Activated effector memory CD4-positive, alpha-beta T cell treated with Interleukin-2 at 50 U/mL for 16 hours (primary cell): ENCODE results near the gene MAN2A1.
"Not testable (repeated sequence)": the region's sequence is repeated elsewhere in the genome, so short reads cannot be mapped to it uniquely, and the experiment has no call there.

ENCODE experiments used
- DNase-seq: peaks from one replicate; pipeline ENCODE4 v3.0.0-alpha.2; 2020

MAN2A1 gene

DNA sequence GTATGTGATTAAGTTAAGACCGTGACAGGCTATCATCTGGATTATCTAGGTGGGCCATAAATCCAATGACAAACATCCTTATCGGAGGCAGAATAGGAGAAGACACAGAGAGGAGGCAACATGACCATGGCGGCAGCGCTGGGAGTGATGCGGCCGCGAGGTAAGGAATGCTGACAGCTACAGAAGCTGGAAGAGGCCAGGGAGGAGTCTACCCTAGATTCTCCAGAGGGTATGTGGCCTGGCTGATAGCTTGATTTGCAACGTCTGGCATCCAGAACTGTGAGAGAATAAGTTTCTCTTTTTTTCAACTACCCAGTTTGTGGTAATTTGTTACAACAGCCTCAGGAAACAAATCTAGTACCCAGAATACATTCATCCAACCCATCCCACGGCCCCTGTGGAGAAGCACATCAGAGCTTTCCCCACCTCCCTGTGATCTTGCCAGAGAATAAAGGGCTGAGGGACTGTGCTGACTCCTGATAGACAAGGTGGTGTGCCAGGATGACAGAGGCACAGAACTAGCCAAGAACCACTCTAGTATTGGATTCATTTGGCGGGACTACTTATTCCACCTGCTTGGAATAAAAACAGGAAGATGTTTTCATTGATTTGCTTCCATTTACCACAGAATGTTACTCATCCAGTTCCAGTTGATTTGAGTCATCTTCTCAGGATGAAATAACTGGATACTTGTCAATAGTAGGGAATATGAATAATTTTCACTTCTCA, 187.4 kb downstream of the MAN2A1 start:
- DNase-seq: no peak

DNA sequence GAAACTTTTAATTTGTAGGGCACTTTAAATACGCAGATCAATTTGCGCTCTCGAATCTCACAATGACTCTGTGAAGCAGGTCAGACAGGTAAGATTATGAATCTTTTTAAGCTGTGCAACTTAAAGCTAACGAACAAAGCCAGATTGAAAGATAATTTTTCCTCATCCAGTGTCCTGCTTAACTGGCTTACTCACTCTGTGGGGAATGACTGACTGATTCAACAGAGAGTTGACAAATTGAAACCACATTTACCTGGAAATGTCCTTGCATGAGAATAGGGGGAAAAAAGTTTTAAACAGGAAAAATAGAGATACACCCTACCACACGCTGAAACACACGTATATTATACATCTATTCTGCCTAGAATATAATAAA, 187.9 kb downstream of the MAN2A1 start:
- DNase-seq: no peak

DNA sequence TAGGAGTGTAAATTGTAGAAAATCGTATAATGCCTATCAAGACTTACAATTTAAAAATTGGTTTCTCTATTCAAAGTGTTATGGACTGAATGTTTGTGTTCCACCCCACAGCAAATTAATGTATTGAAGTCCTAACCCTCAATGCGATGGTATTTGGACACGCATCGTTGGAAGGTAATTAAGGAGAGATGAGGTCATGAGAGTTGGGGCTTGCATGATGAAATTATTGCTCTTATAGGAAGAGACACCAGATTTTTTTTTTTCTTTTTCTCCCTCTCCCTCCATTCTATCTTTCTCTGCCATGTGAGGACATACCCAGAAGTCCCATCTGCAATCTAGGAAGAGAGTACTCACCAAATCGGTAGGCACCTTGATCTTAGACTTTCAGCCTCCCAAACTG, 189.2 kb downstream of the MAN2A1 start:
- no peak for DNase-seq

DNA sequence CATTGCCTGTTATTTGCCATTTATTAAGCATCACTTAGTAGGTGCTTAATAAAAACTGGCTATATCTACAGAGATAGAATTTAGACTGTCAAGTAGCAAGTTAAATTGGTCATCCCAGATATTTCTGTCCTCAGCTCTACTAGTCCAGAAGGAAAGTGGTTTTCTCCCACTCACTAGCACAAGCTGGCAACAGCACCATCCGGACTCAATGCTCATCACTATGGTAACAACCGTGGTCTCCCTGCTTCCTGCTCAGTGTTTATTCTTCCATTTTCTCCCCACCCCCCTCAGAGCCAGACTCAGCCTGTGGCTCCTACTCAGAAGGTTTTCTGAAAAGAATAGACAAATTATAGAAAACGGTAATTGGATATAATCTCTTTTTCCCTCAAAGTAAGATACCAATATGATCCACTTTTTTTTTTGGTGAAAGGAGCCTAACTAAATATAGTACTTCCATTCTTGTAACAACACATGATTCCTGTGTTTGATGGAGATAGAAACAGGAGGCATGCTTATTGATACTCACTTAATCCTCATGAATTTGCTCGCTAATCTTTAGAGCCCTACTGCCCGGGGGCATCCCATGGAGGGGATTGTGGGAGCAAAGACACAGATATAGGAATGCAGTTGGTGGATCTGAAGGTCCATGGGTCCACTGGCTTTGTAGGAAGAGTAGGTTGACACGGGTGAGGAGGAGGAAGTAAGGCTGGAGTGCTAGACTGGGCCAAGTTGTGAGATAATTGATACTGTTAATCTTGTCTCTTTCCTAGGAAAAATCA, 191.4 kb downstream of the MAN2A1 start:
- no peak for DNase-seq

DNA sequence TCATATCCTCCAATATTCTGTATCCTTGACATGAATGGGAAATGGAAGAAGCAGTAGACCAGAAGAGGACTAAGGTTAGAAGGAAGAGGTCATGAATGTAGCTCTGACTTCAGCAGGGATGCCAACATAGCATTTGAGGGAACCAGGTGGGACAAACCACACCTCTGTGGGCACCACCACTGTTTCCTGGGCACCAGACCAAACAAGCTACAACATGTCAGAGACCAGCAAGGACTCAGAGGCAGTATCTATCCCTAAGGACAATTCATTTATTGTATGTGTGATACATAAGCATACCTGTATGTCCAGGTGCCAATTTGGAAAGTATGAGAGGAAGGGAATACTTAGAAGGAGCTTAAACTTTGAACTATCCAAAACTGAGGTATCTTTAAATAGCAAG, 192.8 kb downstream of the MAN2A1 start:
- DNase-seq: no peak

DNA sequence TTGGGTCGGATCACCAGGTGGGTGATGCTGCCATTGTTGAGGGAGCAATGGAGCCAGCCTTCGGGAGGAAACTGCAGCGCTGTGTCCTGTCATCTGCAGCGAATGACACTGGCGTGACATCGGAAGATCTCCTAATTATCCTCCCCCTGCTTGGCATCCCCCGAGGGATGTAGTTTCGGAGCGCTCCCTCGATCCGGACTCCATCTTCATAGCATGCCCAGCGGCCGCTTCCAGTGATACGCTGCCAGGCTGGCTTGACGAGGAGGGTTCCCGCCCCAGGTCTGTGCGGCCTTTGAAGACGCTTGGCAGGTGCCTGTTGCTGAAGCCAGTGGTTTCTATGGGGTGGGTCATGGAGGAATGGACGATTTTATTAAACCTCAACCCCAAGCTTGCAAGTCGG, 194.9 kb downstream of the MAN2A1 start:
- no peak for DNase-seq

DNA sequence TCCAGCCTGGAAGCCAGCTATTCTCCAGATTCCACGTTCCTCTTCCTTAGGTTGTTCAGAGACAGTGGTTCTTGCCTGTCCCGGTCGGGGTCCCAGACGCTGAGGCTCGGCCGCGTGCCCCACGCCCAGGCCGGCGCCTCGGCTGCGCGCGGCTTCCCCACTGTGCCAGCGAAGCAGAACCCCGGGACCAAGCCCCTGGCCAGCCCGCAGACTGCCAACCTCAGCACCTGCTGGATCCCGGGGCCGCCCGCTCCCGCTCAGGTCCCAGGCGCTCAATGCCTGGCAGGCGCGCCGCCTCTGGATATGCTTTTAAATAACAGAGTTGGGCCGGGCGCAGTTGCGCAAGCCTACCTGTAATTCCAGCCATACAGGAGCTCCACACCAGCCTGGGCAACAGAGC, 195.5 kb downstream of the MAN2A1 start:
- DNase-seq: no peak

DNA sequence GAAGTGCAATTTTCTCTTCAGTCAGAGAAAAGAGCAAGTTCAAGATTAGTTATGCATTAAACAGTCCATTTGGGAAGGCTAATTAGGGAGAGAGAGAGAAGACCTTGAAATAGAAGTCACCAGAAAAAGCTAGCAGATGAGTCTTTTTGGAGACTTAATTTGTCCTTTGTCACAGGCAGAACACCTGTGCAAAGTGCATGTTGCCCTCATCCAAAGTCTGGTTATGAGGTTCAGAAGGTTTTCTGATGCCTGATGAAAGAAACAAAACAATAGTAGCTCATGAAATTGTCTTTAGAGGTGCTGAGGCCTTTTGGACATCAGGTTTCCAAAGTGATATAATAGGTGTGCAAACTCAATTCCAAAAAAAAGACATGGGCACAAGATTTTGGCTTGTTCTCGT, 199.3 kb downstream of the MAN2A1 start:
- DNase-seq: no peak

DNA sequence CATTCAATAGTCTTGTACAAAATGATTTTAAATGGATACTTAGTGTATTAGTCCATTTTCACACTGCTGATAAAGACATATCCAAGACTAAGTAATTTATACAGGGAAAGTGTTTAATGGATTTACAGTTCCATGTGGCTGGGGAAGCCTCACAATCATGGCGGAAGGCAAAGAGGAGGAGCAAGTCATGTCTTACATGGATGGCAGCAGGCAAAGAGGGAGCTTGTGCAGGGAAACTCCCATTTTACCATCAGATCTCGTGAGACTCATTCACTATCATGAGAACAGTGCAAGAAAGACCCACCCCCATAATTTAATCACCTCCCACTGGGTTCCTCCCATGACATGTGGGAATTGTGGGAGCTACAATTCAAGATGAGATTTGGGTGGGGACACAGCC, 203.5 kb downstream of the MAN2A1 start:
- DNase-seq: not testable (repeated sequence)

DNA sequence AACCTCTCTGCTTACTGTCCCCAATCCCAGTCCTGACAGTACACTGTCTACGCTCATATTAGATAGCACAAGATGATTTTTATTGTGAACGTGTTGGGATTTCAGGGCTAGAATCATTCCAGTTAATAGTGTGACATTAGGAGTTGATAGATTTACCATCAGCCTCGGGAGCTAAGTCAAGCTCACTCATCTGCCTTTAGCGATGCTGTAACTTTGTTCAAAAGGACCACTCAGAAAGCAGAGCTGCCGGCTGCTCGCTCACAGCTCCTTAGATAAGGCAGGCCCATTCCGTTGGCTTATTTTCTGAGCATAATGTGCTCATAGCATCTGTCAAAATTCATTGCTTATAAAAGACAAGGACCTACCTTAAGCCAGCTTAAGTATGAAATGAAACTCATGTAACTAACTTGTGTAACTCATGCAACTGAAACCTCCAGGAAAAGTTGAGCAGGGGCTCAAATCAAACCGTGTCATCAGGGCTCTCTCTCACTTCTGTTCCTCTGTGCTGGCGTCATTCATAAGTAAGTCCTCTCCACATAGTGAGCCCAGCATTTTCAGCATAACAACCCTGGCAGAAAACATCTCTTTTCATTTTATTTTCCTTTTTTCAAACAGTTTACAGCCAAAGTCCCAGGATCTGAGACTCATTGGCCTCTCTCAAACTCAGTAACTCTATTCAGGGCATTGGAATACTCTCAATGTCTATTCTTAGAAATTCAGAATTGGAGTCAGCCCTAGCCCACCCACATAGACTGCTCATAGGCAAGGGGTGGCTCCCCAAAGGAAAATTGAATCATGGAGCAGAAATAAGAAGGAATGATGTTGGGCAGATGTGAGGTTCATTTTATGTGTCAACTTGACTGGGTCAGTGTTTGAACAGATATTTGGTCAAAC, 208.8 kb downstream of the MAN2A1 start:
- no peak for DNase-seq

DNA sequence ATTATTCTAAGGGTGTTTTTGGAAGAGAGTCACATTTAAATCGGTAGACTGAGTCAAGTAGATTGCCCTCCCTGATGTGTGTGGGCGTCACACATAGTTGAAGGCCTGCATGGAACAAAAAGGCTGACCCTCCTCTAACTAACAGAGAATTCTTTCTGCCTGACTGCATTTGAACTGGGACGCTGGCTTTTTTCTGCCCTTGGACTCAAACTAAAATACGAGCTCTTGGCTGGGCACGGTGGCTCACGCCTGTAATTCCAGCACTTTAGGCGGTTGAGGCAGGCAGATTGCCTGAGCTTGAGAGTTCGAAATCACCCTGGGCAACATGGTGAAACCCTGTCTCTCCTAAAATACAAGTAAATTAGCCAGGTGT, 209.4 kb downstream of the MAN2A1 start:
- DNase-seq: no peak

DNA sequence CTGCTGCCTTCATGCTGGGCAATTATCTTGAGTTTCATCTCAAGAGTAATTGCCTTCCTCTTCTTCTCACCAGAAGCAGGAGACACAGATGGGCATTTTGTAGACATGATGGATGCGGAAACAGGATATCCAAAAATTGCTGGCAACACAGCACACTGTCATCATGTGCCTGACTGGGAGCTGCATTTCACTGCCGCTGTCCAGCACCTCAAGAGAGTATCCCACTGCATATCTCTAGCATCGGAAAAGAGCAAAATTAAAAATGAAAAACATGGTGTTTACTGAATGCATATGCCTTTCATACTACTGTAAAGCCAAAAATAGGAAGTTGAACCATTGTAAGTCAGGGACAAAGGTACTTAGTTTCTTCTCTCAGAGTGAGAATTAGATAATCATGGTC, 210.7 kb downstream of the MAN2A1 start:
- no peak for DNase-seq

DNA sequence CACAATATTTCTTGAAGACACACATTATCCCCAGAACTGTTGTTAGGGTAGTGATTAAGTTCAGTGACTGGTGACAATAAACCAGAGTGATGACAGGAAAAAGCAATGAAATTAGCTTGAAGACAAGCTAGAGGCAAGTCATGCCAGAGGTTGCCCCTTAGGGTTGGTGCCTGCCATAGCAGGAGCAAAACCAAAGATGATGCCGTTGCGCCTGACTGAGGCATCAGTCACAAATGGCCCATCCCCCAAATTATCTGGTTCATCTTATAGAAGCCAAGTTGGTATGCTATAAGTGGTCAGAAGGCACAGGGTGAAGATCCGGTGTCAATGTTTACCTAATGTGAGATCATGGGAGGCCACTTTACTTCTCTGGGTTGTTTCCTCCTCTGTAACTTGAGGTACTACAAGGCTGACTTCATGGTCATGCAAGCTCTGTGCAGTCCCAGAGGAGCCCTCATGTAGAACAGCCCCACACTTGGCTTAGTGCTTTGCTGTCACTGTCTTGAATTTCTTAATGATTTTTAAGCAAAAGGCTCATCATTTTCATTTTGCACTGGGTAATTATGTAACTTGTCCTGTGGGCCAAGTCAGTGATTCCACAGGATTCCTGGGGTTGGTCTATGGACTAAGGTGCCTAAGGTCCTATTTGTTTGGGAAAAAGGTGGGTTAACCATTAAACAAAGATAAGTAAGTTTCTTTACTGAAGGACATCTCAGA, 211.3 kb downstream of the MAN2A1 start:
- no peak for DNase-seq

DNA sequence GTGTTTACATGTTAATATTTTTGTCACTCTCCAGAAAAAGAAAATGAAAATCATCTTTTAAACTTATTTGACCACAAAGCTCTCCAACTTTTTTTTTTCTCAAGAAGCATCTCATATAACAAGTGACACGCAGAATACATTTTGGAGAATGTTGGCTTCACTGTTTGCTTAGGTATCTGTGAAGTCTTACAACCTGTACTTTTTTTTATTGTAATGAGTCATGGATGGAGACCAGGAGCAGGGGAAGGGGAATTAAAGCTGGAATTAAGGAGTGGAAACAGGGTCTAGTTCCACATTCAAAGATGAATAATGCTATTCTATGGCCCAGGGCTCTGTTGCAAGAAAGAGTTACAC, 211.9 kb downstream of the MAN2A1 start:
- no peak for DNase-seq

DNA sequence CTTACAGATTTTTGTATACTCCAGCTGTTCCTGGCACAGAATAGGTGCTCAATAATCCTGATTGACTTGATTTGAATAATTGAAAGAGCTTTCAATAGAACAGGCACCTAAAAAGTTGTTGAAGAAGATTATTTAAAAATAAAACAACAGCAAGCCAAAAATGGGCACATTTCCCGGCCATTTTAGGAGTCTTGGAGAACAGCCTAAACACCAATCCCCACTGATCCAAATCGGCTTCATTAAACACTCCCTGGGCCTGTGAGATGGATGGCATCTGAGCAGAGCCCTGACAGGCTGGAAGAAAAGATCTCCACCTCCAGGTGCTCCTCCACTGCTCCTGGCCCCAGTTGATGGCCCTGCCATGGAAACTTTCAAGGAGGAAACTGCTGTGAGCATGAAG, 213.3 kb downstream of the MAN2A1 start:
- DNase-seq: no peak

DNA sequence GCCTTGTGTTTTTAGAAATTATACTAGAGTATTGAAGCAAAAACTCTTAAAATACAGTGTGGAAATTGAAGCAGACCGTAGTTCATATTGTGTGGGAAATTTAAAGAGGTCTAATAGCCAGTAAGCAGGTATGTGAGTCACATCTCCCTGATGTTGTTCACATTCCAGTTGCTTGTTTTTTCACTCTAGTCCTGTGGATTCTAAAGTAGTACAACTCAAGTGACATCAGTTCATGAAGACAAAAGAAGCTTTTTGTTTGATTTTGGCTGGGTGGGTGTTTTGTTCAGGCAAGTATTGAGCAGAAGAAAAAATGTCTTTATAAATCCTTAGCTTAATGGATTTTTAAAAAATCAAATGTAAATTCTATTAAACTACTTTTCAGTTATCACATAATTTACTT, 216.2 kb downstream of the MAN2A1 start:
- DNase-seq: no peak

DNA sequence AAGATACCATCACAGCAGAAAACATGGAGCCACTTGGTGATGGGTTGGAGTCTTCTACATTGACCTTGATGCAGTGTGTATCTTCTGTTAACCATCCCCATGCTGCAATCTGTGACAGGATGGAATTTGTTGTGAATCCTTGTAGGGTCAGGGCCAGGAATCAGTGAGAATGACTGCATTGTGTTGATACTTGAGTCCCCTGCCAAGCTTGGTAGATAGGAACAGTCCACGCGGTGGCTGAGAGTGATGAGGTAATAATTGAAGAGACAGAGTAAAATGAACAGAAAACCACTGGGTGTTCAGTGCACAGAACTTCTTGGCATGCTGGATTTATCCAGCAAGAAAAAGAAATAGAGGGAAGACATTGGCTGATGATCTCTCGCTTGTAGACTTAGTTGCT, 217.5 kb downstream of the MAN2A1 start:
- no peak for DNase-seq

DNA sequence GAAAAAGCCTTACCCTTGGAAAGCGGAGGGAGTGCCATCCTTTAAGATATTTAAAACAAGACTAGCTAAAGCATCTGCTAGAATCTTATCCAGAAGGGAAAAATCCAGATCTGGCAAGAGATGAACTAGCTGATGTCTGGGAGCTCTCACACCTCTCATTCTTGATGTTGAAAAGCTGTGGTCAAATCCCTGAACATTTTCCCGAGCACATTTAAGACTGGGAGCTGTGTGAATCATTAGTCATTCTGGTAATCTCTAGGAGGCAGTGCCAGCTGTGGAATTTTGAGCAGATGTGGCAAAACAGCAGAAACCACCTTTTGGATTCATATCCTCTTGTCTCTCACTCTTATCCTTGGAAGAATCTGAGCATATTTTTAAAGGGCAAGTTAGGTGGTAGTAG, 218.0 kb downstream of the MAN2A1 start:
- no peak for DNase-seq

DNA sequence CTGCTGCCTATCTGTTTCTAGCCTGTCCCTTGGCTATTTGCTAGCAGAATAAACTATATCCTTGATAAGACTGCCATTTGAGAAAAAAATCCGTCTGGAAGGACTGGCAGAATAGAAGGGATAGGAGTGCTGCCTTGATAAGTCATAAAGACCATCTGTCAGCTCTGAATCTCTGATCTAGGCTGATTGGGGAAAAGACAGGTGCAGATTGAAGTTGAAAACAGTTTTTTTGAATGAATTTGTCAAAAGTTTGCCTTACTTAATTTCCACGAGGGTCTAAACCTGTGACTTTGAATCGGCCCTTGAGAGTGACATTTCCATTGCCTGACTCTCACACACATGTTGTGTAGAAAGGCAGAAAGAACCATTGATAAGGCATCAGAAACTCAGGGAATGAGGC, 218.6 kb downstream of the MAN2A1 start:
- no peak for DNase-seq

DNA sequence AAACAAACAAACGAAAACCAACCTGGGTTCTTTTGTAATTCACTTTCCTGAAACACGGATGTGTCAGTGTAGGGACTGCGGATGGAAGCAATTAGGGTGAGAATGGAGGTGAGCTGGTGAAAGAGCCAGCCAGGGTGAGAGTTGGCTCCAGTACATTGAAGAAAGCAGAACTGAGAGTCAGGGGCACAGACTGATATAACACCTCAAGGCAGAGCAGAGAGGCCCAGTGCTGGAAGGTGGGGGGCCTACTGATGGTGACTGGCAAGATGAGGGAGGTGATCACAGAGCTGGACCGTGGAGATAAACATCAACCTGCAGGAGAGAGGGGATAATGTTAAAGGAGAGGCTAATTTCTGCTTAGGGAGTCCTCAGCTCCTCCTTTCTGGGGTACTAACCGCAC, 221.1 kb downstream of the MAN2A1 start:
- no peak for DNase-seq

DNA sequence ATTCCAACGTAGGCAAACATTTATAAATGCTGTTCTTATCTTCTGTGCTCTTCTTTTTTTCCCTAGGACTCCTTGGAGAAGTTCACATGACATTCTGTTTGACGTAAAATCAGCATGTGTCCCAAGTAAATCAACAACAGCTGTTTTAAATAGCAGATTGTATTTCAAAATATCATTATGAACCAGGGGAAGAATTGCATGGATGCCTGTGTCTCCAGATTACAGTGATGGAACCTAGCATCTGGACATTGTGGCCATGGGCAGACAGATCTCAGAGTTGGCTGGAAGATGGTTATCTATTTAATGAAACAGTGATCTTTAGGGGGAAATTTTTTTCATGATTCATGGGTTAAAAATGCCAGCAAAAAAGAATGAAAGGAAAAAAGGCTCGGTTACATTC, 222.0 kb downstream of the MAN2A1 start:
- no peak for DNase-seq

DNA sequence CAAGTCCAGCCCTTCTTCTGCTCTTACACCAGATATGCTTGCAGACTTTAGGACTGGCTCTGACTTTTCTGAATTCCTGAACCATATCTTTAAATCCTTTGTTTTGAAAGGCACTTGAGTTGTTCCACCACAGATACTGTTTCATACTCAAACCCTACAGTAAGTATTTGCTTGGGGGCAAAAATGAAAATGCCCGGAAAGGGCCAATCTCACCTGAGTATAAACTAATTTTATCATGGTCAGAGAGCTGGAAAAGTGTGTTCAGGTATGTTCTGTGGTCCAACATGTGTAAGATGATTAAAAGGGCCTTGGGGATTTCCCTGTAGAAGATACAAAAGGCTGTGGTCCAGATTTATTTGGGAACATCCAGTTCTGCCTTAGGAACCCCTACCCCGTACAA, 225.2 kb downstream of the MAN2A1 start:
- no peak for DNase-seq

DNA sequence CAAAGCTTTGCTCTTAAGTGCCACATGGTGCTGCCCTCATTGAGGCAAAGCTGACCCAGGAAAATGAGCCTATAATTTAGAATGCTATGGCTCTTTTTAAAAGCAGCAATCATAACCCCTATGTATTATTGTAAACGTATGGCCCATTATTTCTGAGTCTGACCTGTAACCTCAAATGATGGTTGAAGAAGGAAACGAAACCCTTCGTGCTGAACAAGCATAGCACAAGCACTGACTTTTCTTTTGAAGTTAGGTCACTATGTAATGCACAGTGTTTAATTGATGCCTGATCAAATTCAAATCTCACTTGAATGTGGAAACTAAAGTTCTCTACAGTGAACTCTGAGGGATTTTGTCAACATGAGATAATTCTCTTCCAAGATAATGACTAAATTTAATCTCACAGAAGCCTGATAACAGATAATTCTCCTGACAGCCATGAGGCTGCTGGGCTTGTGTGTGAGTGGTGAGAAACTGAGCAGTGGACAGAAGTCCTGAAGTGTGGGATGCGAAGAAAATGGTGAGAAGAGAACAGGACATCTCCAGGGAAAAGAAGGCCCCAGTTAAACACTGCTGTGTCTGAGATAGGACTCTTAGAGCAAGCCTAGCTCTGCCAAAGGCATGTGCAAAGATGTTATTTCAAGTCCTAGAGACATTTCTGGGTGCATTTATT, 226.9 kb downstream of the MAN2A1 start:
- DNase-seq: no peak
